DND-41 (cell line): Measurements from ENCODE around the gene OR4C6.

Source experiments
- ATAC-seq: fragments of 200-7000 bp; cut with Tn5 transposase; 3 replicates; pipeline ENCODE4 v1.9.1; 2021; ENCODE audit warnings: low read depth; ENCODE audit not compliant: insufficient read depth
- DNase-seq: peaks from one replicate; pipeline ENCODE4 v3.0.0-alpha.2; 2020
- H2AFZ ChIP-seq: 2 replicates; pipeline ENCODE4 v1.6.0; 2012; ENCODE audit warnings: low read depth, low read length
- H3K27ac ChIP-seq: 2 replicates; pipeline ENCODE4 v1.5.1; 2012; ENCODE audit warnings: low read length, inconsistent platforms
- H3K27me3 ChIP-seq: fragments of 200-600 bp; sonication (generic); 2 replicates; pipeline ENCODE4 v1.6.0; 2012; ENCODE audit warnings: low read length, mild to moderate bottlenecking, inconsistent platforms; ENCODE audit not compliant: insufficient read depth, poor library complexity
- H3K36me3 ChIP-seq: 2 replicates; pipeline ENCODE4 v1.5.1; 2012; ENCODE audit warnings: low read length, inconsistent platforms; ENCODE audit not compliant: insufficient read depth
- H3K4me1 ChIP-seq: 2 replicates; pipeline ENCODE4 v1.5.1; 2012; ENCODE audit warnings: mild to moderate bottlenecking, low read length; ENCODE audit not compliant: insufficient read depth
- H3K4me2 ChIP-seq: 2 replicates; pipeline ENCODE4 v1.6.0; 2012; ENCODE audit warnings: mild to moderate bottlenecking, moderate library complexity, low read length, inconsistent platforms; ENCODE audit not compliant: insufficient read depth
- H3K4me3 ChIP-seq, 2 experiments: fragments of 200-600 bp in 1 of 2; shearing (Covaris generic) in 1 of 2; 2 replicates each; pipeline ENCODE4 v1.5.1; 2012 to 2016; ENCODE audit warnings: inconsistent platforms in 2 of 2, low read length in 2 of 2, mild to moderate bottlenecking in 2 of 2, low read depth in 1 of 2, moderate library complexity in 1 of 2
- H3K79me2 ChIP-seq: 2 replicates; pipeline ENCODE4 v1.6.0; 2012; ENCODE audit warnings: low read length, inconsistent platforms; ENCODE audit not compliant: insufficient read depth
- H3K9ac ChIP-seq: 2 replicates; pipeline ENCODE4 v1.6.0; 2012; ENCODE audit warnings: low read depth, mild to moderate bottlenecking, inconsistent platforms, low read length, moderate library complexity
- H3K9me3 ChIP-seq: 2 replicates; pipeline ENCODE4 v1.5.1; 2012; ENCODE audit warnings: low read length, moderate library complexity, mild to moderate bottlenecking, inconsistent platforms; ENCODE audit not compliant: insufficient read depth, severe bottlenecking
- H4K20me1 ChIP-seq: 2 replicates; pipeline ENCODE4 v1.6.0; 2012; ENCODE audit warnings: low read length; ENCODE audit not compliant: insufficient read depth
- CTCF ChIP-seq: IDR thresholded peaks from 2 replicates; pipeline ENCODE4 v1.5.1; 2012; ENCODE audit warnings: borderline replicate concordance, low read length, moderate library complexity, mild to moderate bottlenecking; ENCODE audit not compliant: poor library complexity, severe bottlenecking; ENCODE audit errors: extremely low read depth
- EZH2 ChIP-seq: IDR thresholded peaks from 3 replicates; pipeline ENCODE4 v1.6.1; 2012; ENCODE audit warnings: borderline replicate concordance, low read depth, mild to moderate bottlenecking, moderate library complexity, low read length, inconsistent platforms; ENCODE audit not compliant: severe bottlenecking

The OR4C6 gene

GRCh38 chr11:55669376-55669775 lies 7.4 kb downstream of the OR4C6 start:
- Histone ChIP-seq H3K27ac (no peak overlapping the region), H3K9ac (no peak overlapping the region), H3K27me3 (no peaks in the 10 kb centered on the region), H4K20me1 (no peaks in the 10 kb centered on the region), H3K4me2 (no peak overlapping the region), H3K4me1 (no peaks in the 10 kb centered on the region), H3K4me3 (no peak overlapping the region), H3K36me3 (no peaks in the 10 kb centered on the region), H2AFZ (no peak overlapping the region), H3K79me2 (no peaks in the 10 kb centered on the region), H3K9me3 (no peaks in the 10 kb centered on the region)
- no peak for DNase-seq
- ATAC-seq, result no peak
- no peak for TF ChIP-seq EZH2
- TF ChIP-seq CTCF, result no peak

GRCh38 chr11:55673860-55674259 lies 11.9 kb downstream of the OR4C6 start:
- no peak for ATAC-seq
- Histone ChIP-seq H3K4me3 (no peak overlapping the region), H3K79me2 (no peaks in the 10 kb centered on the region), H3K9me3 (no peaks in the 10 kb centered on the region), H2AFZ (no peak overlapping the region), H3K36me3 (no peaks in the 10 kb centered on the region), H3K27ac (no peak overlapping the region), H4K20me1 (no peaks in the 10 kb centered on the region), H3K27me3 (no peaks in the 10 kb centered on the region), H3K4me2 (no peak overlapping the region), H3K4me1 (no peaks in the 10 kb centered on the region), H3K9ac (no peak overlapping the region)
- TF ChIP-seq EZH2, result no peak
- TF ChIP-seq CTCF, result no peak
- DNase-seq, result no peak

- no peak for TF ChIP-seq CTCF
- no peak for TF ChIP-seq EZH2
- no peak for ATAC-seq
- Histone ChIP-seq H3K4me1 (no peaks in the 10 kb centered on the region), H3K4me3 (no peak overlapping the region), H3K9ac (no peak overlapping the region), H4K20me1 (no peaks in the 10 kb centered on the region), H3K9me3 (peaks cover 8% of the 10 kb centered on the region), H3K27ac (no peak overlapping the region), H3K36me3 (no peaks in the 10 kb centered on the region), H3K79me2 (no peaks in the 10 kb centered on the region), H3K27me3 (no peaks in the 10 kb centered on the region), H3K4me2 (no peak overlapping the region), H2AFZ (no peak overlapping the region)
- no peak for DNase-seq
These were observed 35.8 kb downstream of the OR4C6 start for GRCh38 chr11:55697817-55698216.

GRCh38 chr11:55701429-55701828 lies 39.4 kb downstream of the OR4C6 start:
- no peak for DNase-seq
- Histone ChIP-seq H3K4me2 (no peak overlapping the region), H3K9ac (no peak overlapping the region), H3K36me3 (no peaks in the 10 kb centered on the region), H3K79me2 (no peaks in the 10 kb centered on the region), H2AFZ (no peak overlapping the region), H3K9me3 (peaks cover 8% of the 10 kb centered on the region), H3K4me1 (no peaks in the 10 kb centered on the region), H4K20me1 (no peaks in the 10 kb centered on the region), H3K4me3 (no peak overlapping the region), H3K27me3 (no peaks in the 10 kb centered on the region), H3K27ac (no peak overlapping the region)
- no peak for TF ChIP-seq EZH2
- no peak for TF ChIP-seq CTCF
- no peak for ATAC-seq
